Measurements from ENCODE around the gene PRKCE. TPM values are rescaled to one million over a fixed set of nuclear protein-coding genes. Genes with fewer than 3 reads are reported as not detected.

PRKCE gene
- total RNA-seq, 1 experiment from 2014 or later = 14.0 TPM

- intact Hi-C loops (cut with micrococcal nuclease; ENCODE audit: unreplicated experiment) (no loop called here), in situ Hi-C loops (cut with HindIII; ENCODE audit: low pct_unique_long_range_greater_than_20kb, low sequenced_read_pairs) (no loop called here)
- CTCF ChIA-PET = no interaction called here
- BruUV-seq (replicated peaks) = no TSS peak
- Histone ChIP-seq H3K36me3 (ENCODE audit: control insufficient read depth, insufficient read depth, low read length) (no peaks in the 10 kb centered on the region), H3K9me3 (ENCODE audit: control insufficient read depth, insufficient read depth, low read depth, low read length) (no peaks in the 10 kb centered on the region), H3K4me3 (ENCODE audit: low read depth in 2 of 2, low read length in 2 of 2) (no peak overlapping the region), H3K4me1 (ENCODE audit: control insufficient read depth, insufficient read depth, low read length) (no peaks in the 10 kb centered on the region), H3K27ac (ENCODE audit: low read length) (no peak overlapping the region), H3K27me3 (ENCODE audit: control insufficient read depth, insufficient read depth, low read length) (peaks cover 13% of the 10 kb centered on the region)
- TF ChIP-seq CTCF (IDR thresholded peaks at IDR 0.05) = no peak
- no peak for TF ChIP-seq TCF7L2 (IDR thresholded peaks at IDR 0.05; ENCODE audit: low read depth, low read length)
- TF ChIP-seq REST (IDR thresholded peaks at IDR 0.05; ENCODE audit: insufficient read depth in 1 of 2, low read depth in 2 of 2, low read length in 1 of 2) = no peak
- no peak for TF ChIP-seq SIN3A (IDR thresholded peaks at IDR 0.05; ENCODE audit: borderline replicate concordance, insufficient read depth, low read depth, low read length)
- no peak for DNase-seq (ENCODE audit: low read depth, low spot score)
- no peak for ATAC-seq
- POLR2A ChIA-PET = no interaction called here
These were observed 28.4 kb upstream of the PRKCE start for GRCh38 chr2:45623098-45623497.

GRCh38 chr2:45625824-45626223 lies 25.7 kb upstream of the PRKCE start:
- ChIA-PET POLR2A (no interaction called here), CTCF (no interaction called here)
- intact Hi-C loops (cut with micrococcal nuclease; ENCODE audit: unreplicated experiment) (no loop called here), in situ Hi-C loops (cut with HindIII; ENCODE audit: low pct_unique_long_range_greater_than_20kb, low sequenced_read_pairs) (no loop called here)
- BruUV-seq (replicated peaks) = no TSS peak
- H3K9me3 ChIP-seq (ENCODE audit: control insufficient read depth, insufficient read depth, low read depth, low read length) = no peaks in the 10 kb centered on the region
- no peak for ATAC-seq
- H3K4me3 ChIP-seq (ENCODE audit: low read depth in 2 of 2, low read length in 2 of 2) = no peak overlapping the region
- TF ChIP-seq SIN3A (IDR thresholded peaks at IDR 0.05; ENCODE audit: borderline replicate concordance, insufficient read depth, low read depth, low read length) (no peak), CTCF (IDR thresholded peaks at IDR 0.05) (no peak), TCF7L2 (IDR thresholded peaks at IDR 0.05; ENCODE audit: low read depth, low read length) (no peak), POLR2AphosphoS5 (IDR thresholded peaks at IDR 0.05; ENCODE audit: low read depth, low read length) (no peak), REST (IDR thresholded peaks at IDR 0.05; ENCODE audit: insufficient read depth in 1 of 2, low read depth in 2 of 2, low read length in 1 of 2) (no peak)
- H3K27me3 ChIP-seq (ENCODE audit: control insufficient read depth, insufficient read depth, low read length) = peaks cover 14% of the 10 kb centered on the region
- no peaks in the 10 kb centered on the region for H3K4me1 ChIP-seq (ENCODE audit: control insufficient read depth, insufficient read depth, low read length)
- no peaks in the 10 kb centered on the region for H3K36me3 ChIP-seq (ENCODE audit: control insufficient read depth, insufficient read depth, low read length)
- no peak for DNase-seq (ENCODE audit: low read depth, low spot score)
- no peak overlapping the region for H3K27ac ChIP-seq (ENCODE audit: low read length)
